ENCODE data around the gene CCDC183. TPM values are rescaled to one million over a fixed set of nuclear protein-coding genes. Genes with fewer than 3 reads are reported as not detected.

Gene CCDC183
- total RNA-seq, 1 experiment from 2014 or later, result 1.1 TPM

DNA sequence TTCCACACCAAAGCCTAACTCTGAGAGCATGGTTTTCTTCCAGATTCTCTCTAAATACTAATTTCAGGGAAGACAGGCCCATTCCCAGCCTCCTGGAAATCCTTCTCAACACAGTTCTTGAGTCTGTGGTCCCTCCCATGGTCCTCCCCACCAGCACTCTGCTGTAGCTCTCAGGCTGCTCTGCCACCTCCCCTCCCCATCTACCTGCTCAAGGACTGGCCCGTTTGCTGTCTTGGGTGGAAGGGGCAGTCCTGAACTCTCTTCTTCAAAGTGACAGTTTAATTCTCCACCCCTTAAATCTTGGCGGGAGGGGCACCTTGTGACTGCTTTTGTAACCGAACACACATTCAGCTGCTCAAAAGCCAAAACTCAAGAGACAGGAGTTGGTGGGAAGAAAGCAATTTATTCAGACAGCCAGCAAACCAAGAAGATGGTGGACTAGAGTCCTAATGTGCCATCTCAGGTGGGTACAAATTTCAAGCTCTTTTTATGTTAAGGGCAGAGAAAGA is 24.2 kb upstream of the CCDC183 start:
- H2AK5ac ChIP-seq (ENCODE audit: insufficient read length, low read length), result no peak overlapping the region
- H3K27ac Mint-ChIP-seq, result no peak overlapping the region
- no peak for DNase-seq
- H4K20me1 ChIP-seq (ENCODE audit: control insufficient read depth, insufficient read depth, insufficient read length), result no peaks in the 10 kb centered on the region
- H3K14ac ChIP-seq (ENCODE audit: insufficient read depth, low read length), result no peak overlapping the region
- H4K91ac ChIP-seq (ENCODE audit: insufficient read length, low read depth, low read length), result no peak overlapping the region
- no peaks in the 10 kb centered on the region for H3K9me3 ChIP-seq (ENCODE audit: control insufficient read depth, low read depth, low read length)
- no peak overlapping the region for H2BK120ac ChIP-seq (ENCODE audit: low read depth, low read length, poor library complexity, severe bottlenecking)
- no peak overlapping the region for H2BK15ac ChIP-seq (ENCODE audit: low read depth, low read length)
- peaks cover 6 to 9% of the 10 kb centered on the region in 2 experiments for H3K4me1 Mint-ChIP-seq
- no peak overlapping the region for H4K5ac ChIP-seq (ENCODE audit: insufficient read length, low read depth, low read length)
- peaks cover 34% of the 10 kb centered on the region for H3K27me3 Mint-ChIP-seq (ENCODE audit: low read depth)
- TF ChIP-seq, protein P1, sequence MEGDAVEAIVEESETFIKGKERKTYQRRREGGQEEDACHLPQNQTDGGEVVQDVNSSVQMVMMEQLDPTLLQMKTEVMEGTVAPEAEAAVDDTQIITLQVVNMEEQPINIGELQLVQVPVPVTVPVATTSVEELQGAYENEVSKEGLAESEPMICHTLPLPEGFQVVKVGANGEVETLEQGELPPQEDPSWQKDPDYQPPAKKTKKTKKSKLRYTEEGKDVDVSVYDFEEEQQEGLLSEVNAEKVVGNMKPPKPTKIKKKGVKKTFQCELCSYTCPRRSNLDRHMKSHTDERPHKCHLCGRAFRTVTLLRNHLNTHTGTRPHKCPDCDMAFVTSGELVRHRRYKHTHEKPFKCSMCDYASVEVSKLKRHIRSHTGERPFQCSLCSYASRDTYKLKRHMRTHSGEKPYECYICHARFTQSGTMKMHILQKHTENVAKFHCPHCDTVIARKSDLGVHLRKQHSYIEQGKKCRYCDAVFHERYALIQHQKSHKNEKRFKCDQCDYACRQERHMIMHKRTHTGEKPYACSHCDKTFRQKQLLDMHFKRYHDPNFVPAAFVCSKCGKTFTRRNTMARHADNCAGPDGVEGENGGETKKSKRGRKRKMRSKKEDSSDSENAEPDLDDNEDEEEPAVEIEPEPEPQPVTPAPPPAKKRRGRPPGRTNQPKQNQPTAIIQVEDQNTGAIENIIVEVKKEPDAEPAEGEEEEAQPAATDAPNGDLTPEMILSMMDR (conservative IDR thresholded peaks at IDR 0.05), result no peak
- no peak overlapping the region for H2BK12ac ChIP-seq (ENCODE audit: insufficient read length, low read depth, low read length)
- H3T11ph ChIP-seq (ENCODE audit: low read length), result no peak overlapping the region
- no peak overlapping the region for H2BK20ac ChIP-seq (ENCODE audit: low read depth, low read length, poor library complexity, severe bottlenecking)
- no peaks in the 10 kb centered on the region for H3K4me1 ChIP-seq (ENCODE audit: insufficient read depth, low read length)
- H3K79me1 ChIP-seq (ENCODE audit: insufficient read depth, low read depth, low read length, poor library complexity, severe bottlenecking), result no peaks in the 10 kb centered on the region
- no peak overlapping the region for H3K18ac ChIP-seq (ENCODE audit: insufficient read length, low read depth, low read length)
- H3K9me3 Mint-ChIP-seq, result peaks cover 14 to 15% of the 10 kb centered on the region in 2 experiments
- H3K23ac ChIP-seq (ENCODE audit: insufficient read length, low read depth, low read length), result no peak overlapping the region
- no peaks in the 10 kb centered on the region for H3K23me2 ChIP-seq (ENCODE audit: insufficient read length, low read depth, low read length, poor library complexity, severe bottlenecking)
- peaks cover 7 to 12% (median 11%) of the 10 kb centered on the region in 3 experiments for H3K36me3 Mint-ChIP-seq (ENCODE audit: insufficient read depth in 1 of 3, low read depth in 3 of 3)
- no peaks in the 10 kb centered on the region for H3K27me3 ChIP-seq (ENCODE audit: insufficient read depth, low read length)
- no peak overlapping the region for H3K4me3 Mint-ChIP-seq
- no peak overlapping the region for H3K4ac ChIP-seq (ENCODE audit: low read depth, low read length)
- no peaks in the 10 kb centered on the region for H3K79me2 ChIP-seq (ENCODE audit: insufficient read depth, low read length)
- H2BK5ac ChIP-seq (ENCODE audit: insufficient read length, low read length), result no peak overlapping the region
- no CpG with 5 or more reads among the region's 3 CpGs for WGBS (ENCODE audit: extremely low coverage, insufficient read length, low lambda C conversion rate)
- H4K8ac ChIP-seq (replicated peaks; ENCODE audit: insufficient read length, low read depth, low read length), result no peak overlapping the region
- no peak overlapping the region for H3K4me2 ChIP-seq (ENCODE audit: insufficient read depth, insufficient read length, low read length)
- no peak overlapping the region for H2AFZ ChIP-seq (ENCODE audit: low read length)
- no peak overlapping the region for H3K27ac ChIP-seq (ENCODE audit: insufficient read length, low read depth, low read length)
- H3K9ac ChIP-seq (ENCODE audit: extremely low read depth, insufficient read length, low read length), result no peak overlapping the region
- H3K56ac ChIP-seq (ENCODE audit: insufficient read length, low read depth, low read length), result no peak overlapping the region
